Limb (tissue), 2 donors: Measurements from ENCODE around the gene DHX15.

ENCODE experiments used
- DNase-seq, 2 donors: peaks; one replicate each; pipeline ENCODE4 v3.0.0-alpha.2; 2016; ENCODE audit errors: extremely low spot score in 2 of 2

Gene DHX15

GRCh38 chr4:24482871-24483270 lies 101.5 kb downstream of the DHX15 start:
- DNase-seq = no peak

GRCh38 chr4:24477919-24478318 lies 106.4 kb downstream of the DHX15 start:
- peak; percentile 43 to 67 for DNase-seq
